ENCODE measurements around the gene MCCC1. TPM values are rescaled to one million over a fixed set of nuclear protein-coding genes. Genes with fewer than 3 reads are reported as not detected.

The MCCC1 gene
- total RNA-seq, 3 donors from 2014 or later, result 42.3 to 70.2 (median 47.6) TPM

GRCh38 chr3:182978387-182978786 is 120.9 kb downstream of the MCCC1 start:
- intact Hi-C loops (cut with DNase I; ENCODE audit: low total_unique reads), result loop anchor here (5.0 kb wide), 1 partner anchor 814 kb away; no protein-coding TSS in a partner anchor
- H3K27ac ChIP-seq, result no peak overlapping the region
- H3K4me1 ChIP-seq, result peaks cover 2 to 3% of the 10 kb centered on the region in 2 donors
- peak overlapping the region in 1 of 3 donors; percentile 81 for H3K4me3 ChIP-seq
- no peak for DNase-seq (ENCODE audit: low spot score in 2 of 2)
- TF ChIP-seq POLR2A (IDR thresholded peaks at IDR 0.05), result no peak
- TF ChIP-seq POLR2AphosphoS5 (IDR thresholded peaks at IDR 0.05), result no peak
- TF ChIP-seq, protein P1, sequence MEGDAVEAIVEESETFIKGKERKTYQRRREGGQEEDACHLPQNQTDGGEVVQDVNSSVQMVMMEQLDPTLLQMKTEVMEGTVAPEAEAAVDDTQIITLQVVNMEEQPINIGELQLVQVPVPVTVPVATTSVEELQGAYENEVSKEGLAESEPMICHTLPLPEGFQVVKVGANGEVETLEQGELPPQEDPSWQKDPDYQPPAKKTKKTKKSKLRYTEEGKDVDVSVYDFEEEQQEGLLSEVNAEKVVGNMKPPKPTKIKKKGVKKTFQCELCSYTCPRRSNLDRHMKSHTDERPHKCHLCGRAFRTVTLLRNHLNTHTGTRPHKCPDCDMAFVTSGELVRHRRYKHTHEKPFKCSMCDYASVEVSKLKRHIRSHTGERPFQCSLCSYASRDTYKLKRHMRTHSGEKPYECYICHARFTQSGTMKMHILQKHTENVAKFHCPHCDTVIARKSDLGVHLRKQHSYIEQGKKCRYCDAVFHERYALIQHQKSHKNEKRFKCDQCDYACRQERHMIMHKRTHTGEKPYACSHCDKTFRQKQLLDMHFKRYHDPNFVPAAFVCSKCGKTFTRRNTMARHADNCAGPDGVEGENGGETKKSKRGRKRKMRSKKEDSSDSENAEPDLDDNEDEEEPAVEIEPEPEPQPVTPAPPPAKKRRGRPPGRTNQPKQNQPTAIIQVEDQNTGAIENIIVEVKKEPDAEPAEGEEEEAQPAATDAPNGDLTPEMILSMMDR (IDR thresholded peaks at IDR 0.05), result no peak
- H3K27me3 ChIP-seq, result no peaks in the 10 kb centered on the region
- no peaks in the 10 kb centered on the region for H3K9me3 ChIP-seq
- H3K36me3 ChIP-seq, result no peaks in the 10 kb centered on the region

DNA sequence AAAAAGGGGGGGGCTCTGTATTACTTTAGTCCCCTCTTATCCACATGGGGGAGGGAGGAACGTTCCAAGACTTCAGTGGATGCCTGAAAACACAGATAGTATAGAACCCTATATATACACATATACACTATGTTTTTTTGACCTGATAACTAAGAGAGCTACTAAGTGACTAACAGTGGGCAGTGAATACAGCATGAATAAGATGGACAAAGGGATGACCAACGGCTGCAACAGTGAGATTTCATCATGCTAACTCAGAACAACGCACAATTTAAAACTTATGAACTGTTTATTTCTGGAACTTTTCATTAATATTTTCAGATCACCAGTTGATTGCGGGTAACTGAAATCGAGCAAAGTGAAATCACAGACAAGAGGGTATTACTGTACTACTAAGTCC is 126.2 kb downstream of the MCCC1 start:
- H3K4me3 ChIP-seq, result no peak overlapping the region
- intact Hi-C loops (cut with DNase I; ENCODE audit: low total_unique reads), result no loop called here
- H3K36me3 ChIP-seq, result no peaks in the 10 kb centered on the region
- no peak for DNase-seq (ENCODE audit: low spot score in 2 of 2)
- H3K27me3 ChIP-seq, result no peaks in the 10 kb centered on the region
- no peaks in the 10 kb centered on the region for H3K9me3 ChIP-seq
- TF ChIP-seq, protein P1 (IDR thresholded peaks at IDR 0.05), result no peak
- no peak for TF ChIP-seq POLR2AphosphoS5 (IDR thresholded peaks at IDR 0.05)
- TF ChIP-seq POLR2A (IDR thresholded peaks at IDR 0.05), result no peak
- H3K4me1 ChIP-seq, result no peaks in the 10 kb centered on the region
- no peak overlapping the region for H3K27ac ChIP-seq

DNA sequence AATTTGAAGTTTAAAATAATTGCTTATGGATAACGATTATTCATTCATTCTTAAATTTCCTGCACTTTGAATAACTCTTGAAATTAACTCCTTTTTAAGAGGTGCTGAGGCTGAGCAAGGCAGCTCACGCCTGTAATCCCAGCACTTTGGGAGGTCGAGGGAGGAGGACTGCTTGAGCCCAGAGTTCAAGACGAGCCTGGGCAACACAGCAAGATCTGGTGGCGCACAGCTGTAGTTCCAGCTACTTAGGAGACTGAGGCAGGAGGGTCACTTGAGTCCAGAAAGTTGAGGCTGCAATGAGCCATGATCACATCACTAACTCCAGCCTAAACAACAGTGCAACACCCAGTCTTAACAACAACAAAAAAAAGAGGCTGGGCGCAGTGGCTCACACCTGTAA is 126.9 kb downstream of the MCCC1 start:
- DNase-seq (ENCODE audit: low spot score in 2 of 2), result no peak
- Histone ChIP-seq H3K27me3 (no peaks in the 10 kb centered on the region), H3K4me3 (no peak overlapping the region), H3K36me3 (no peaks in the 10 kb centered on the region), H3K4me1 (no peaks in the 10 kb centered on the region), H3K27ac (no peak overlapping the region), H3K9me3 (no peaks in the 10 kb centered on the region)
- TF ChIP-seq, protein P1 (IDR thresholded peaks at IDR 0.05), result no peak
- TF ChIP-seq POLR2A (IDR thresholded peaks at IDR 0.05) (no peak), POLR2AphosphoS5 (IDR thresholded peaks at IDR 0.05) (no peak)
- intact Hi-C loops (cut with DNase I; ENCODE audit: low total_unique reads), result no loop called here

DNA sequence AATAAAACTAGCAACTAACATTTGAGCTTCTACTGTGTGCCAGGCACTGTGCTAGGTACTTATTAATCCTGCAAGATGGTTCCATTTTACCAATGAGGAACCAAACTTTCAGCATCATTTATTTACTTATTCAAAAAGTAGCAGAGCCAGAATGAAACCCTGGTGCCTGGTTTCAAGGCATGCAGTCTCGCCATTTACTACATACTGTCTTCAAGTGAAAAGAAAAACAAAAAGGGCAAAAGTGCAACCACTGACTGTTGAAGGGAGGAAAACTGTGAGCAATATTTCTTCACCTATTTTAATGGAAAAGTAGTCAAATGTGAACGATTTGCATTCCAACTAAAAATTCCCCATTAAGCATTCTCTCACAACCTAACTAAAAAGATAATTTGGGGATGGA is 127.7 kb downstream of the MCCC1 start:
- H3K36me3 ChIP-seq, result no peaks in the 10 kb centered on the region
- H3K9me3 ChIP-seq, result no peaks in the 10 kb centered on the region
- TF ChIP-seq POLR2AphosphoS5 (IDR thresholded peaks at IDR 0.05) (no peak), POLR2A (IDR thresholded peaks at IDR 0.05) (no peak)
- TF ChIP-seq, protein P1 (IDR thresholded peaks at IDR 0.05), result no peak
- no peak overlapping the region for H3K4me3 ChIP-seq
- H3K27me3 ChIP-seq, result no peaks in the 10 kb centered on the region
- no peaks in the 10 kb centered on the region for H3K4me1 ChIP-seq
- H3K27ac ChIP-seq, result no peak overlapping the region
- intact Hi-C loops (cut with DNase I; ENCODE audit: low total_unique reads), result no loop called here
- no peak for DNase-seq (ENCODE audit: low spot score in 2 of 2)

GRCh38 chr3:182970811-182971418 is 128.4 kb downstream of the MCCC1 start:
- Histone ChIP-seq H3K27me3 (no peaks in the 10 kb centered on the region), H3K4me1 (no peaks in the 10 kb centered on the region), H3K27ac (no peak overlapping the region), H3K9me3 (no peaks in the 10 kb centered on the region), H3K36me3 (no peaks in the 10 kb centered on the region), H3K4me3 (no peak overlapping the region)
- no peak for TF ChIP-seq POLR2AphosphoS5 (IDR thresholded peaks at IDR 0.05)
- DNase-seq (ENCODE audit: low spot score in 2 of 2), result no peak
- intact Hi-C loops (cut with DNase I; ENCODE audit: low total_unique reads), result no loop called here
